NB4 (cell line): Measurements from ENCODE around the gene DOCK7.
"Not testable (repeated sequence)": the region's sequence is repeated elsewhere in the genome, so short reads cannot be mapped to it uniquely, and the experiment has no call there.

ENCODE experiments used
- CTCF ChIP-seq: IDR thresholded peaks from one replicate; pipeline ENCODE4 v1.5.1; 2012; ENCODE audit warnings: low read depth, low read length
- MAX ChIP-seq: IDR thresholded peaks from 2 replicates; pipeline ENCODE4 v1.6.1; 2011; ENCODE audit warnings: low read depth, low read length
- MYC ChIP-seq: IDR thresholded peaks from 2 replicates; pipeline ENCODE4 v1.6.1; 2011; ENCODE audit warnings: low read depth, low read length
- POLR2A ChIP-seq: IDR thresholded peaks from 2 replicates; pipeline ENCODE4 v1.6.1; 2011; ENCODE audit warnings: mild to moderate bottlenecking; ENCODE audit not compliant: insufficient read length; ENCODE audit errors: extremely low read depth

GRCh38 chr1:62694479-62694878 lies 6.3 kb upstream of the DOCK7 start:
- TF ChIP-seq CTCF, POLR2A, MAX, MYC: not testable (repeated sequence)
